ENCODE measurements around the gene GPR39. TPM values are rescaled to one million over a fixed set of nuclear protein-coding genes. Genes with fewer than 3 reads are reported as not detected.

GPR39 gene
- total and polyA plus RNA-seq, 2 donors from 2014 or later: 4.9 to 8.7 TPM

DNA sequence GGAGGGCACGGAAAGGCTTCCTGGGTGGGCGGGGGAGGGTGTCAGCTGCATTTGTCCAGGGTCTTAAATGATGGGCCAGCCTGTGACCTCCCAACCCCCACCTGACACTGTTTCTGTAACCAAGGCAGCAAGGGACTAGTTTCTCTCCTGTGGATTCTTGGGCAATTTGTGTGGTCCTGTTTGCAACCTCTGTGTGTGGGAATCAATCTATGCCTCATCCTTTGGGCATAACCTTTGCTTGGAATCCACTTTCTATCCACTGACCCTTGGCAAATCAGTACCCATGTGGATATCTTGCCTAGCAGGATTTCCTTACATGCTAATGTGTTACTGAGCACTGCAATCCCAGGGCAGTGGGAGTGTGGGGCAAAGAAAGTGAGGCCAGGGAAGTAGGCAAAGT is 54.1 kb downstream of the GPR39 start:
- Histone ChIP-seq H3K27ac (ENCODE audit: low read depth in 2 of 2, low read length in 2 of 2) (no peak overlapping the region), H3K36me3 (ENCODE audit: control insufficient read depth in 2 of 3, insufficient read depth in 3 of 3, low read length in 3 of 3) (no peaks in the 10 kb centered on the region), H3K9ac (ENCODE audit: low read length in 3 of 3) (no peak overlapping the region), H3K4me1 (ENCODE audit: control insufficient read depth in 2 of 3, insufficient read depth in 2 of 3, low read depth in 1 of 3, low read length in 3 of 3) (no peaks in the 10 kb centered on the region), H3K4me3 (ENCODE audit: low read length in 3 of 3) (no peak overlapping the region), H3K27me3 (ENCODE audit: control insufficient read depth, insufficient read depth, low read length) (no peaks in the 10 kb centered on the region), H3K9me3 (ENCODE audit: control insufficient read depth in 2 of 3, insufficient read depth in 1 of 3, low read length in 3 of 3) (peaks cover 0 to 23% (median 3%) of the 10 kb centered on the region in 3 donors)
- TF ChIP-seq, protein P1, sequence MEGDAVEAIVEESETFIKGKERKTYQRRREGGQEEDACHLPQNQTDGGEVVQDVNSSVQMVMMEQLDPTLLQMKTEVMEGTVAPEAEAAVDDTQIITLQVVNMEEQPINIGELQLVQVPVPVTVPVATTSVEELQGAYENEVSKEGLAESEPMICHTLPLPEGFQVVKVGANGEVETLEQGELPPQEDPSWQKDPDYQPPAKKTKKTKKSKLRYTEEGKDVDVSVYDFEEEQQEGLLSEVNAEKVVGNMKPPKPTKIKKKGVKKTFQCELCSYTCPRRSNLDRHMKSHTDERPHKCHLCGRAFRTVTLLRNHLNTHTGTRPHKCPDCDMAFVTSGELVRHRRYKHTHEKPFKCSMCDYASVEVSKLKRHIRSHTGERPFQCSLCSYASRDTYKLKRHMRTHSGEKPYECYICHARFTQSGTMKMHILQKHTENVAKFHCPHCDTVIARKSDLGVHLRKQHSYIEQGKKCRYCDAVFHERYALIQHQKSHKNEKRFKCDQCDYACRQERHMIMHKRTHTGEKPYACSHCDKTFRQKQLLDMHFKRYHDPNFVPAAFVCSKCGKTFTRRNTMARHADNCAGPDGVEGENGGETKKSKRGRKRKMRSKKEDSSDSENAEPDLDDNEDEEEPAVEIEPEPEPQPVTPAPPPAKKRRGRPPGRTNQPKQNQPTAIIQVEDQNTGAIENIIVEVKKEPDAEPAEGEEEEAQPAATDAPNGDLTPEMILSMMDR (IDR thresholded peaks at IDR 0.05; ENCODE audit: borderline replicate concordance, extremely low read depth, insufficient read depth): no peak
- intact Hi-C loops (cut with DNase I): no loop called here
- DNase-seq: peak in 1 of 5 donors; percentile 6
- FAIRE-seq: no peak

- no peak for FAIRE-seq
- peaks cover 0 to 4% (median 2%) of the 10 kb centered on the region in 3 donors for H3K9me3 ChIP-seq (ENCODE audit: control insufficient read depth in 2 of 3, insufficient read depth in 1 of 3, low read length in 3 of 3)
- intact Hi-C loops (cut with DNase I): no loop called here
Measured at GRCh38 chr2:132473174-132473883, 56.7 kb downstream of the GPR39 start.

GRCh38 chr2:132475615-132476014 is 59.0 kb downstream of the GPR39 start:
- H3K27ac ChIP-seq (ENCODE audit: low read depth in 2 of 2, low read length in 2 of 2): no peak overlapping the region
- no peaks in the 10 kb centered on the region for H3K9me3 ChIP-seq (ENCODE audit: control insufficient read depth in 2 of 3, insufficient read depth in 1 of 3, low read length in 3 of 3)
- no peaks in the 10 kb centered on the region for H3K36me3 ChIP-seq (ENCODE audit: control insufficient read depth in 2 of 3, insufficient read depth in 3 of 3, low read length in 3 of 3)
- intact Hi-C loops (cut with DNase I): no loop called here
- no peak overlapping the region for H3K4me3 ChIP-seq (ENCODE audit: low read length in 3 of 3)
- TF ChIP-seq, protein P1 (IDR thresholded peaks at IDR 0.05; ENCODE audit: borderline replicate concordance, extremely low read depth, insufficient read depth): no peak
- H3K9ac ChIP-seq (ENCODE audit: low read length in 3 of 3): no peak overlapping the region
- no peaks in the 10 kb centered on the region for H3K4me1 ChIP-seq (ENCODE audit: control insufficient read depth in 2 of 3, insufficient read depth in 2 of 3, low read depth in 1 of 3, low read length in 3 of 3)
- no peaks in the 10 kb centered on the region for H3K27me3 ChIP-seq (ENCODE audit: control insufficient read depth, insufficient read depth, low read length)
- FAIRE-seq: no peak
- DNase-seq: no peak

More at GRCh38 chr2:132473174-132473883, 56.7 kb downstream of the GPR39 start:
- H3K4me3 ChIP-seq (ENCODE audit: low read length in 3 of 3): no peak overlapping the region
- TF ChIP-seq, protein P1 (IDR thresholded peaks at IDR 0.05; ENCODE audit: borderline replicate concordance, extremely low read depth, insufficient read depth): no peak
- no peak for DNase-seq
- H3K36me3 ChIP-seq (ENCODE audit: control insufficient read depth in 2 of 3, insufficient read depth in 3 of 3, low read length in 3 of 3): no peaks in the 10 kb centered on the region
- H3K9ac ChIP-seq (ENCODE audit: low read length in 3 of 3): no peak overlapping the region
- H3K27ac ChIP-seq (ENCODE audit: low read depth in 2 of 2, low read length in 2 of 2): no peak overlapping the region
- no peaks in the 10 kb centered on the region for H3K27me3 ChIP-seq (ENCODE audit: control insufficient read depth, insufficient read depth, low read length)
- no peaks in the 10 kb centered on the region for H3K4me1 ChIP-seq (ENCODE audit: control insufficient read depth in 2 of 3, insufficient read depth in 2 of 3, low read depth in 1 of 3, low read length in 3 of 3)
